Measurements from ENCODE around the gene EPHA1. TPM values are rescaled to one million over a fixed set of nuclear protein-coding genes. Genes with fewer than 3 reads are reported as not detected.
A peak's percentile ranks its signal among the peaks of the same experiment; 100 is the strongest.

EPHA1 gene
- total RNA-seq, 1 donor from 2014 or later, result 7.9 TPM

DNA sequence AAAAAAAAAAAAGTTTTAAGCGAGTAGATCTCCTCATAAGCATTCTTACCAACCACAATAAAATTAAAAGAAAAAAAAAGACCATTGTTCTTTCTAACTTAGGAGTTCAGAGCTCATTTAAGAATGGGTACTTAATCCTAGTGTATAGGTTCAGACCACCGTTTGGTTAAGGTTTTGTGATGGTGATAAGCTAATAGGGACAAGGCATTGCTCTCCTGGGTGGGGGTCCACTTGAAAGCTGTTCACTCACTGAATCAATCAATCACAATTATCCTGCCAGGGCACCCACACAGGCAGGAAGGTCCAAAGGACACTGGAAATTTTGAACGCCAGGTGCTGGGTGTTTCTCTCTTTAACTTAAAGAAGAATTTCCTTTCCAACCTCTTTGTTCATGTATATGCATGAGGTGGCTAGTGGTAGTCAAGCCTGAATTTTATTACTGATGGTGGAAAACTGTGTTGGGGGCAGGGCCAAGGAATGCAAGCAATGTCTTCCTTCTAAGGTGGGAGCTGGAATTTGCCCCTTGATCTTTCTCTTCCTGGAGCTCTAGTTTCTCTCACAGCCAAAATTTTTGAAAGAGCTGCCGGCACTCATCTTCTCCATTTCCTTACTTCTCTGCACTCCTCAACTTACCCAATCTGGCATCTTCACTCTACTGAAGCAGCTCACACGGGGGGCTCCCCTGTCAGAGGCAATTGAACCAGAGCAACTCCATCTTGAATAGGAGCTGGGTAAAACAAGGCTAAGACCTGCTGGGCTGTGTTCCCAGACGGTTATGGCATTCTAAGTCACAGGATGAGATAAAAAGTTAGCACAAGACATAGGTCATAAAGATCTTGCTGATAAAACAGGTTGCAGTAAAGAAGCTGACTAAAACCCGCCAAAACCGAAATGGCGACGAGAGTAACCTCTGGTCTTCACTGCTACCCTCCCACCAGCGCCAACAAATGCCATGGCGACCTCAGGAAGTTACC is 38.7 kb downstream of the EPHA1 start:
- TF ChIP-seq, protein P1, sequence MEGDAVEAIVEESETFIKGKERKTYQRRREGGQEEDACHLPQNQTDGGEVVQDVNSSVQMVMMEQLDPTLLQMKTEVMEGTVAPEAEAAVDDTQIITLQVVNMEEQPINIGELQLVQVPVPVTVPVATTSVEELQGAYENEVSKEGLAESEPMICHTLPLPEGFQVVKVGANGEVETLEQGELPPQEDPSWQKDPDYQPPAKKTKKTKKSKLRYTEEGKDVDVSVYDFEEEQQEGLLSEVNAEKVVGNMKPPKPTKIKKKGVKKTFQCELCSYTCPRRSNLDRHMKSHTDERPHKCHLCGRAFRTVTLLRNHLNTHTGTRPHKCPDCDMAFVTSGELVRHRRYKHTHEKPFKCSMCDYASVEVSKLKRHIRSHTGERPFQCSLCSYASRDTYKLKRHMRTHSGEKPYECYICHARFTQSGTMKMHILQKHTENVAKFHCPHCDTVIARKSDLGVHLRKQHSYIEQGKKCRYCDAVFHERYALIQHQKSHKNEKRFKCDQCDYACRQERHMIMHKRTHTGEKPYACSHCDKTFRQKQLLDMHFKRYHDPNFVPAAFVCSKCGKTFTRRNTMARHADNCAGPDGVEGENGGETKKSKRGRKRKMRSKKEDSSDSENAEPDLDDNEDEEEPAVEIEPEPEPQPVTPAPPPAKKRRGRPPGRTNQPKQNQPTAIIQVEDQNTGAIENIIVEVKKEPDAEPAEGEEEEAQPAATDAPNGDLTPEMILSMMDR (IDR thresholded peaks at IDR 0.05; ENCODE audit: insufficient read depth, low read length, poor library complexity, severe bottlenecking), result no peak
- H3K36me3 ChIP-seq (ENCODE audit: control insufficient read depth, insufficient read depth, low read length), result peaks cover 1% of the 10 kb centered on the region
- H3K27me3 ChIP-seq (ENCODE audit: control insufficient read depth, insufficient read depth, low read length), result no peaks in the 10 kb centered on the region
- no peak for DNase-seq (ENCODE audit: low read depth)
- no peak overlapping the region for H3K4me3 ChIP-seq (ENCODE audit: low read depth, low read length)

DNA sequence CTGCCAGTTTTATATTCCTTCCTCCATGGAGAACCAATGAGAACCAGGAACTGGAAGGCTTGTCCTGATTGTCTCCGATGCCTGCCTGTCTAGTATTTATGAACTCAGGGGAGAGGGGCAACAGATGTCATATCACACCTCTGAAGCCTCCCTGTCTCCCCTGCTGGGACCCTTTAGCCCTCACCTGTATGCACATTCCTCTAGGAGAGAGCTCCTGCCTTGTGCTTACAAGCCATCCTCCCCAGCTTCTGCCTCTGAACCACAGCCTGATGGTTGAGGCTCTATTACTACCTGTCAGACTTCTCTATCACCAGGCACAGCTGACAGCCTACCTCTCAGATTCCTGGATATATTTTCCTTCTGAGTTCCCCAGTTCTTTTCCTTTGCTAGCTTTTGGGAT is 40.3 kb downstream of the EPHA1 start:
- H3K27me3 ChIP-seq (ENCODE audit: control insufficient read depth, insufficient read depth, low read length), result peaks cover 4% of the 10 kb centered on the region
- H3K4me3 ChIP-seq (ENCODE audit: low read depth, low read length), result no peak overlapping the region
- TF ChIP-seq, protein P1 (IDR thresholded peaks at IDR 0.05; ENCODE audit: insufficient read depth, low read length, poor library complexity, severe bottlenecking), result no peak
- H3K36me3 ChIP-seq (ENCODE audit: control insufficient read depth, insufficient read depth, low read length), result peaks cover 1% of the 10 kb centered on the region
- DNase-seq (ENCODE audit: low read depth), result no peak

DNA sequence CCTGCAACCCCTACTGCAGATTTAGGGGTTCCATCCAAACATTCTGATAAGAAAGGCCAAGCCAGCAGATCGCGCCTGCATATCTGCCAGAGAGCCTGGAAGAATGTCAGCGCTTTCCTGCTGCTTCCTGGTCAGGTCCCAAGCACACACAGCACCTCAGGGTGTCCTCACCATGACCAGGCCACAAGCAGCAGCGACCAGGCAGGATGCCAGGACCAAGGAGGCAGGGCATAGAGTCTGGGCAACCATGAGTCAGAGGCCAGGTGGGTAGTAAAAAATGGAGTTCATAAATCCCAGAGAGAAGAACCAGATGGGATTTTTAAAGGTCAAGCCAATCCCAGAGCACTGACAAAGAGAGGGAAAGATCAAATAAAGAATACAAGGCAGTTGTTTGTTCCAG is 40.7 kb downstream of the EPHA1 start:
- TF ChIP-seq, protein P1 (IDR thresholded peaks at IDR 0.05; ENCODE audit: insufficient read depth, low read length, poor library complexity, severe bottlenecking), result no peak

DNA sequence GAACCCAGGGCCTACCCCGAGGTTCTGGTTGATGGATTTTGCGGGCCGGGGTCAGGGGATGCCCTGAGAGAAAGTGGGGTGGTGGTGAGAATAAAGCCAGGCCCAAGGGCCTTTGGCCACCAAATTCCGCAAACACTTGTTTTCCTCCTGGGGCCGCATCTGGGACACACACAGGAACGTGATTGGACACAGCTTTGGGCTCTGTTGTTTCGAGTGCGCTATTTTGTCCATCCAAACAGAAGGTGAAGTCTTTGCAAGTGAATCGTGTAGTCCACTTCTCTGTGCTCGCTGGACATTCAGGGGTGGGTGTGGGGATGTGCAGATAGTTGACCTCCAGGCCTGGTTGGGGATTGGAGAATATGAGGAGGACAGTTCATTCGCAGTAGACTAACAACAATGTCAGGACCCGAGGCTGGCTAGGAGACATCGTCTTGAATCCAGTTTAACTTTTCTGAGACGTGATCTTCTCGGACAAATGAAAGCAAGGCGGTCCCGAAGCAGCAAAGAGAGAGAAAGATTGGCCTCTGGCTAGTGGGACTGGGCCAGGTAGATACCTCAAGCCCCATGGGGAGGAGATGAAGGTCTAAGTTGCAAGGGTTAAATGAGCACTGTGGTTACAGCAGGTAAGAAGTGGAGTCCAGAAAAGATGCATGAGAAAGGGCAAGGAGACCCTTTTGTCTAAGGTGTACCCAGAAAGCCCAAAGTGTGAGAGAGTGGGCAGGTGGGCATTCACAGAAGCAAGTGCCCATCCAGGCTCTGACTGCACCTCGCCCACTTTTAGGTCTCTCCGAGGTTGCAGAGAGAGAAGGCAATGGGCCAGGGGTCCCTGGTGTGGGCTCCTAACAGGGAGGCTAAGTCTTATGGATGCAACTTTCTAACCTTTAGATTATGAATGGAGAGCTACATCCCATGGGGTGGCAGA is 45.4 kb downstream of the EPHA1 start:
- Histone ChIP-seq H3K27me3 (ENCODE audit: control insufficient read depth, insufficient read depth, low read length) (peaks cover 38% of the 10 kb centered on the region), H3K4me3 (ENCODE audit: low read depth, low read length) (no peak overlapping the region), H3K36me3 (ENCODE audit: control insufficient read depth, insufficient read depth, low read length) (peaks cover 1% of the 10 kb centered on the region)
- TF ChIP-seq, protein P1 (IDR thresholded peaks at IDR 0.05; ENCODE audit: insufficient read depth, low read length, poor library complexity, severe bottlenecking), result no peak
- DNase-seq (ENCODE audit: low read depth), result no peak

More for the DNA sequence above, 40.7 kb downstream of the EPHA1 start:
- Histone ChIP-seq H3K27me3 (ENCODE audit: control insufficient read depth, insufficient read depth, low read length) (peaks cover 8% of the 10 kb centered on the region), H3K36me3 (ENCODE audit: control insufficient read depth, insufficient read depth, low read length) (peaks cover 1% of the 10 kb centered on the region), H3K4me3 (ENCODE audit: low read depth, low read length) (no peak overlapping the region)
- DNase-seq (ENCODE audit: low read depth), result peak; percentile 57

DNA sequence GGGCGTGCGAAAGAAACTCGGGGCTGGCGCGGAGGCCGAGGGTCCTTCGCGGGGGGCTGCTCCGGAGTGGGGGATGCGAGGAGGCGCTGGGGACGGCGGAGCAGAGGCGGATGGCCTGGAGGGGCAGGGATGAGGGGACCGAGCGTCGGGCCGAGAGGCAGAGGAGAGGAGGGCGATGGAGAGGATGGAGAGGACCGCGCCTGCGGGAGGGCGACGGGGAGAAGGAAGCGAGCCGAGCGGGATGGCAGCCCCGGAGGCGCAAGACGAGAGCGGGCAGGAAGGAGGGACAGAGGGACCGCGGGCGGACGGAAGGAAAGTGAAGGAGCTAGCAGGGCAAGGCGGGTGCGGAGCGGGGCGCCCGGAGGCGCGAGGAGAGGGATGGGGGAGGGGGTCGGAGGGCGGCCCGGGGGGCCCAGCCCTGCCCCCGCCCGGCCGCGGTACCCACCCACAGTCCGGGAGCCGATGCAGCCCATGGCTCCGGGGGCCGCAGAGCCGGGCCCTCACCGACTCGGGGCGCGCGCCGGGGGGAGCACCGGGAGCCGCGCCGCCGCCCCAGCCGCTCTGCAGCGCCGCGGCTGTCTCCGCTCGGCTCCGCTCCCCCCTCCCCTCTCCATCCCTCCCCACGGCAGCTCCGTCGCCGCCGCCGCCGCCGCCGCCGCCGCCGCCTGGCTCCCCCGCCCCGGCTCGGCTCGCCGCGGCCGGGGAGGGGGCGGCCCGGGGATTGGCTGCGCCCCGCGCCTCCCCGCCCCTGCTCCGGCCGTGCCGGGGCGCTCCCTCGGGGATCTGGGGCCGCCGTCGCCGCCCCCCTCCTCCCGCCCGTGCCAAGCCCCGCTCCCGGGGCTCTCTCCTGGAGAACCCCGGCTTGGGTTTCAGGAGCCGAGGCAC is 46.3 kb downstream of the EPHA1 start, which contains the start of gene FAM131B:
FAM131B (minus strand) TSS at position 583 of the 885 bp plus-strand sequence; CDS start at position 473, 110 bp downstream.
- Histone ChIP-seq H3K36me3 (ENCODE audit: control insufficient read depth, insufficient read depth, low read length) (peaks cover 1% of the 10 kb centered on the region), H3K27me3 (ENCODE audit: control insufficient read depth, insufficient read depth, low read length) (peaks cover 38% of the 10 kb centered on the region), H3K4me3 (ENCODE audit: low read depth, low read length) (peak within 1 kb of the TSS; percentile 43)
- no peak for DNase-seq (ENCODE audit: low read depth)
- TF ChIP-seq, protein P1 (IDR thresholded peaks at IDR 0.05; ENCODE audit: insufficient read depth, low read length, poor library complexity, severe bottlenecking), result no peak
